Embryonic facial prominence (tissue), 1 donor: ENCODE measurements around the gene RRP7A.
"Not testable (repeated sequence)": the region's sequence is repeated elsewhere in the genome, so short reads cannot be mapped to it uniquely, and the experiment has no call there.

Experiments
- DNase-seq: peaks from one replicate; pipeline ENCODE4 v3.0.0-alpha.2; 2016; ENCODE audit errors: extremely low spot score

The RRP7A gene

DNA sequence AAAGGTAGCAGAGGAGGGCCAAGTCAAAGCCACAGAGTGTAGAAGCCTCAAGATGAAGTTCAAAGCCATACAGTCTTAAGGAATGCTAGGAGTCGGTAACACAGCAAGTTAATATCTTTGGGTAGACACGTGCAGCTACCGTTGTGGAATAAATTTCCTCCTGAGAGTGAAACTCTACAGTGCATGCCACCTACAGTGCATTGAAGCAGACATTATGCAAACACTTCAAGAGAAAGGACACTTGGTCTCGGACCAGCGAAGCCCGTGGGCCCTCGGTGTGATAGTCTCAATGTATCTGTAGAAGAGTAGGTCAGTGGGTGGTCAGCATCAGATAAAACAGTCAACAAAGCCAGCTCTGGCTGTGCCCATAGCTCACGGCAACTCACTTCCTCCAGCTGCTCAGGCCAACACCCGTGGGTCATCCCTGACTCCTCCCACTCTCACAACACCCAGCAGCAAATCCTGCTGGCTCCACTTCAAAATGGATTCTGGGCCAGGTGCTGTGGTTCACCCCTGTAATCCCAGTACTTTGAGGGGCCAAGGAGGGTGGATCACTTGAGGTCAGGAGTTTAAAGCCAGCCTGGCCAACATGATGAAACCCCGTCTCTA is 24.0 kb downstream of the RRP7A start:
- DNase-seq: not testable (repeated sequence)

- DNase-seq: no peak
Measured at GRCh38 chr22:42493393-42493792, 26.2 kb downstream of the RRP7A start.

GRCh38 chr22:42492323-42492690 is 27.3 kb downstream of the RRP7A start:
- DNase-seq: no peak

GRCh38 chr22:42490243-42490832 is 29.3 kb downstream of the RRP7A start:
- DNase-seq: no peak

DNA sequence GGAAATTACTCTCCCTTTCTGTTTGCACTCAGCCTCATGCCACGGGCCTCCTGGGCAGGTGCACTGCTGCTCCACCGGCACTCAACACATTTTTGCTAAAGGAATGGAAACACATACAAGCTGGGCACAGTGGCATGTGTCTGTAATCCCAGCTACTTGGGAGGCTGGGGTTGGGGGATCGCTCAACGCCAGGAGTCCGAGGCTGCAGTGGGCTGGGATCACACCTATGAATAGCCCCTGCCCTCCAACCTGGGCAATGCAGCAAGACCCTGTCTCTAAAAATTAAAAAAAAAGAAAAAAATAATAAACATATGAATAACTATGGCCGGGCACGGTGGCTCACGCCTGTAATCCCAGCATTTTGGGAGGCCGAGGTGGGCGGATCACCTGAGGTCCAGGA is 30.6 kb downstream of the RRP7A start:
- DNase-seq: no peak

DNA sequence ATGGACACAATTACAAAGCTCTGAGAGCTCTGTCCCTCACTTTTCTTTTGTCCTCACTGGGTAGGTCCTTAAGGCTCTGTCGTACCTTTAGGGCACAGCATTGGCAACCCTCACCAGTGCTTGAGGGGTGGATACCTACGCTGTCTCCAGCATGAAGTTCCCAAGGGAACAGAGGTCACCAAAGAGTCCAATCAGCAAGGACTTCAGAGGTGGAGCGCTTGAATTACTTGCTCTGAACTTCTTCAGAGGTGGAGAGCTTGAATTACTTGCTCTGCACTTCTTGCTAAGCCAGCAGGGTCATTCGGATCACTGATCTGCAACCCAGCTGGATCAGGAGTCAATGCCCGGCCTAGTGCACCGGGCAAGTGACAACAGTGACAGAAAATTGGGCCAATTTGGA is 35.1 kb downstream of the RRP7A start:
- no peak for DNase-seq

GRCh38 chr22:42483610-42484223 is 35.9 kb downstream of the RRP7A start:
- not testable (repeated sequence) for DNase-seq

DNA sequence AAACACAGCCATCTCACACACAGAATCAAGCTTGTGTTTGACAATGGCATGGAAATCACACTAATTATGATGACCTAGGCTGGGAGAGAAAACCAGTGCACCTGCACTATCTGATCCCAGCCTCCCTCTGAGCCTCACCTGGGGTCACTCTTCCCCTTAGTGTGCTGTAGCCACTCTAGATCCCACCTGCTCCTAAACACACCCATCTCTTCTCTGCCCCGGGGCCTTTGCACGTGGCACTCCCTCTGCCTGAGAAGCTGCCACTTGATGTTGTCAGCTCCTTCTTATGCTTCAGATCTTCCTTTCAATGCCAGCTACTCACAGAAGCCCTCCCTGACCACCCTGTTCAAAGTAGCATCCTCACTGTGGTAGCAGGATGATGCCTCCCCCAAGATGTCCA is 44.5 kb downstream of the RRP7A start:
- DNase-seq: no peak

GRCh38 chr22:42473484-42474193 is 46.0 kb downstream of the RRP7A start:
- no peak for DNase-seq

- no peak for DNase-seq
Measured at GRCh38 chr22:42472671-42473070, 46.9 kb downstream of the RRP7A start.

DNA sequence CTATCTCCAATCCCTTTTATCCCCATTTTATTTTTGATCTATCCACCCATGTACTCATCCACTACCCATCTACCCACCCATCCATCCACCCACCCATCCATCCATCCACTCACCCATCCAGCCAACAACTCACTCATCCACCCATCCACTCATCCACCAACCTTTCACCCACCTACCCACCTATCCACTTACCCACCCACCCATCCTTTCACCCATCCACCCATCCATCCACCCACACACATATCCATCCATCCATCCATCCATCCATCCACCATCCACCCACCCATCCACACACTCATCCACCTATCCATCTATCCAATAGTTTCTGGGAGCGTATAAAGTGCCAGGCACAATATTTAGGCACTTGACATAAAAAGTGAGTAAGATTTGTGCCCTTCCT is 48.2 kb downstream of the RRP7A start:
- DNase-seq: no peak

GRCh38 chr22:42470366-42471082 is 49.1 kb downstream of the RRP7A start:
- no peak for DNase-seq

DNA sequence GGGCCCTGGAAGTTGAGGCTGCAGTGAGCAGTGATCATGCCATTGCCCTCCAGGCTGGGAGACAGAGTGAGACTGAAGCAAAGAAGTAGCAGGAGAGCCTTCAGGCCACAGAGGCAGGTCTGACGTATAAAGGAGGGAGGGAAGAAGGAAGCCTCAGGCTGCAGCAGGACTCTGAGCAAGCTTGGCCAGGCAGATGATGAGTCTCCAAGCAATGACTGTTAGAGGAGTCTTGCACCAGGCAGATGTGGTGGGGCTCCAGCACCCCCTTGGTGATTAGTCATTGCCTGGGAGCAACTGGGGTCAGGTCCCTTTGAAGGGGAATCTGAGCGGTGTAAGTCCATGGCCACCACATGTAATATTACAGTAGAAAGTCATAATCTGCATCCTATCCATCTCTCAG is 50.8 kb downstream of the RRP7A start:
- DNase-seq: no peak

GRCh38 chr22:42462016-42462415 is 57.6 kb downstream of the RRP7A start:
- DNase-seq: no peak

DNA sequence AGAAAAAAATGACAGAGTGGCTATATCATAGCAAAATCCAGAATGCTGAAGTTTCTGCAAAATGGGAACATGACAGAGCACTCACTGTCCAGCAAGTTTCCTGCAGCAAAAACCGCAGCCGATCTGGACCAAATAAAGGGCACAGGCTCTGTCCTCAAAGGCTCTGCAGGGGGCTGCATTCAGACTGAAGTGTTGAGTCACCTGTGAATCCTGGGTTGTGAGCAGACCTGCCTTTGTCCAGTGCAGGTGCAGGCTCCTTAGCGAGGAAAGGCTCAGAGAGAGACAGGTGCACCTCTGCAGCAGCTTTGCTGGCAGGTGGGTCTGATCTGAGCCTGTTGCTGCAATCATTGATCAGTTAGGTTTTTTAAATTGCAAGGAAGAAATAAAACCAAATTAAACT is 58.1 kb downstream of the RRP7A start:
- no peak for DNase-seq
